Activated CD4-positive, CD25-positive, alpha-beta regulatory T cell treated with anti-CD3 and anti-CD28 coated beads, Interleukin-2, amount 50 U/mL, for 24 hours (primary cell): ENCODE data around the gene FIGNL1.

Experiments used
- ATAC-seq, 2 donors: fragments of 150-1000 bp; cut with Tn5 transposase; one replicate each; pipeline ENCODE4 v1.10.0; 2021; ENCODE audit warnings: mild to moderate bottlenecking in 1 of 2, moderate library complexity in 1 of 2

Gene FIGNL1

GRCh38 chr7:50394315-50394714 is 55.8 kb downstream of the FIGNL1 start:
- ATAC-seq, result no peak
